C4-2B (cell line): Measurements from ENCODE around the gene GRID1.

ENCODE experiments used
- ZFX ChIP-seq: fragments of 450-650 bp; IDR thresholded peaks from 2 replicates; pipeline ENCODE4 v1.6.1; 2017
- TF ChIP-seq, protein P1 (sequence below): fragments of 450-650 bp; conservative IDR thresholded peaks from 2 replicates; pipeline ENCODE4 v1.5.1; 2017; ENCODE audit warnings: mild to moderate bottlenecking

- TF ChIP-seq, protein P1, sequence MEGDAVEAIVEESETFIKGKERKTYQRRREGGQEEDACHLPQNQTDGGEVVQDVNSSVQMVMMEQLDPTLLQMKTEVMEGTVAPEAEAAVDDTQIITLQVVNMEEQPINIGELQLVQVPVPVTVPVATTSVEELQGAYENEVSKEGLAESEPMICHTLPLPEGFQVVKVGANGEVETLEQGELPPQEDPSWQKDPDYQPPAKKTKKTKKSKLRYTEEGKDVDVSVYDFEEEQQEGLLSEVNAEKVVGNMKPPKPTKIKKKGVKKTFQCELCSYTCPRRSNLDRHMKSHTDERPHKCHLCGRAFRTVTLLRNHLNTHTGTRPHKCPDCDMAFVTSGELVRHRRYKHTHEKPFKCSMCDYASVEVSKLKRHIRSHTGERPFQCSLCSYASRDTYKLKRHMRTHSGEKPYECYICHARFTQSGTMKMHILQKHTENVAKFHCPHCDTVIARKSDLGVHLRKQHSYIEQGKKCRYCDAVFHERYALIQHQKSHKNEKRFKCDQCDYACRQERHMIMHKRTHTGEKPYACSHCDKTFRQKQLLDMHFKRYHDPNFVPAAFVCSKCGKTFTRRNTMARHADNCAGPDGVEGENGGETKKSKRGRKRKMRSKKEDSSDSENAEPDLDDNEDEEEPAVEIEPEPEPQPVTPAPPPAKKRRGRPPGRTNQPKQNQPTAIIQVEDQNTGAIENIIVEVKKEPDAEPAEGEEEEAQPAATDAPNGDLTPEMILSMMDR = no peak
- TF ChIP-seq ZFX = no peak
These were observed 81.3 kb downstream of the GRID1 start for GRCh38 chr10:86285136-86285790.
